ENCODE results near the gene ADGRL3.

ADGRL3 gene

GRCh38 chr4:61915501-61915900, 715.4 kb downstream of the ADGRL3 start:
- no peak for ATAC-seq

GRCh38 chr4:61918507-61918906, 718.4 kb downstream of the ADGRL3 start:
- ATAC-seq: no peak
- TF ChIP-seq ARNTL (CRISPR knock-in tag; IDR thresholded peaks at IDR 0.05; ENCODE audit: borderline replicate concordance, low read depth) (no peak), PPARA (CRISPR knock-in tag; IDR thresholded peaks at IDR 0.05; ENCODE audit: borderline replicate concordance) (no peak), ISL1 (CRISPR knock-in tag; IDR thresholded peaks at IDR 0.05) (no peak), CSDC2 (CRISPR knock-in tag; IDR thresholded peaks at IDR 0.05) (no peak), RARB (CRISPR knock-in tag; IDR thresholded peaks at IDR 0.05) (no peak), OSR1 (CRISPR knock-in tag; IDR thresholded peaks at IDR 0.05) (no peak), GLIS3 (CRISPR knock-in tag; IDR thresholded peaks at IDR 0.05) (no peak), TOX (CRISPR knock-in tag; IDR thresholded peaks at IDR 0.05; ENCODE audit: borderline replicate concordance) (no peak), PATZ1 (CRISPR knock-in tag; IDR thresholded peaks at IDR 0.05; ENCODE audit: borderline replicate concordance) (no peak), POU6F1 (CRISPR knock-in tag; IDR thresholded peaks at IDR 0.05; ENCODE audit: borderline replicate concordance, low read depth) (no peak), TCF4 (CRISPR knock-in tag; IDR thresholded peaks at IDR 0.05; ENCODE audit: borderline replicate concordance) (no peak), CREB5 (CRISPR knock-in tag; IDR thresholded peaks at IDR 0.05; ENCODE audit: low read depth) (no peak), ZNF565 (CRISPR knock-in tag; conservative IDR thresholded peaks at IDR 0.05; ENCODE audit: low read depth) (no peak), ESRRG (CRISPR knock-in tag; IDR thresholded peaks at IDR 0.05) (no peak), ZC3H10 (CRISPR knock-in tag; IDR thresholded peaks at IDR 0.05) (no peak), SNAI2 (CRISPR knock-in tag; IDR thresholded peaks at IDR 0.05) (no peak), ZFP30 (CRISPR knock-in tag; IDR thresholded peaks at IDR 0.05) (no peak), ZFP3 (CRISPR knock-in tag; IDR thresholded peaks at IDR 0.05) (no peak)

More at GRCh38 chr4:61915501-61915900, 715.4 kb downstream of the ADGRL3 start:
- TF ChIP-seq POU6F1 (CRISPR knock-in tag; IDR thresholded peaks at IDR 0.05; ENCODE audit: borderline replicate concordance, low read depth): no peak
- no peak for TF ChIP-seq RARB (CRISPR knock-in tag; IDR thresholded peaks at IDR 0.05)
- no peak for TF ChIP-seq CSDC2 (CRISPR knock-in tag; IDR thresholded peaks at IDR 0.05)
- no peak for TF ChIP-seq TOX (CRISPR knock-in tag; IDR thresholded peaks at IDR 0.05; ENCODE audit: borderline replicate concordance)
- TF ChIP-seq ESRRG (CRISPR knock-in tag; IDR thresholded peaks at IDR 0.05): no peak
- no peak for TF ChIP-seq GLIS3 (CRISPR knock-in tag; IDR thresholded peaks at IDR 0.05)
- TF ChIP-seq ISL1 (CRISPR knock-in tag; IDR thresholded peaks at IDR 0.05): no peak
- no peak for TF ChIP-seq ZC3H10 (CRISPR knock-in tag; IDR thresholded peaks at IDR 0.05)
- TF ChIP-seq ZFP3 (CRISPR knock-in tag; IDR thresholded peaks at IDR 0.05): no peak
- no peak for TF ChIP-seq SNAI2 (CRISPR knock-in tag; IDR thresholded peaks at IDR 0.05)
- TF ChIP-seq CSRNP3 (CRISPR knock-in tag; IDR thresholded peaks at IDR 0.05): no peak
- TF ChIP-seq TCF4 (CRISPR knock-in tag; IDR thresholded peaks at IDR 0.05; ENCODE audit: borderline replicate concordance): no peak
- no peak for TF ChIP-seq TSHZ2 (CRISPR knock-in tag; IDR thresholded peaks at IDR 0.05)
- TF ChIP-seq ARNTL (CRISPR knock-in tag; IDR thresholded peaks at IDR 0.05; ENCODE audit: borderline replicate concordance, low read depth): no peak
